Measurements from ENCODE around the gene DIP2C.

Gene DIP2C

DNA sequence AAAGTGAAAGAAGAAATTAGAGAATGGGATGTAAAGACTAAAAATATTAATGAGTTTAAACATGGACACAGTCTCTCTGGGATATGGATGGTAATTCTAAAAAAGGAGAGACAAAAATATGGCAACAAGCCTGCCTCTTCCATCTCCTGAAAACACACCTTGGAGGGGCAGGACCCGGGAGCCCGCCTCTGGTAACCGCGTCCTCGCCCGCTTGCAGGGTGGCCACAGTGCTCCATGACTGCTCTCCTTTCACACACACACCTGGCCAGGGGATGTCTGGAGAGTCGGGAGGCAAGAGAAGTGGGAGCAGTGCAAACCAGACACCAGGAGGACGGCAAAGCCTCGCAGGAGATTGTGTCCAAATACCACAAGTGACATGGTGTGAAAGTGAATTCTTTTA lies 387.9 kb downstream of the DIP2C start:
- TF ChIP-seq, protein P1, sequence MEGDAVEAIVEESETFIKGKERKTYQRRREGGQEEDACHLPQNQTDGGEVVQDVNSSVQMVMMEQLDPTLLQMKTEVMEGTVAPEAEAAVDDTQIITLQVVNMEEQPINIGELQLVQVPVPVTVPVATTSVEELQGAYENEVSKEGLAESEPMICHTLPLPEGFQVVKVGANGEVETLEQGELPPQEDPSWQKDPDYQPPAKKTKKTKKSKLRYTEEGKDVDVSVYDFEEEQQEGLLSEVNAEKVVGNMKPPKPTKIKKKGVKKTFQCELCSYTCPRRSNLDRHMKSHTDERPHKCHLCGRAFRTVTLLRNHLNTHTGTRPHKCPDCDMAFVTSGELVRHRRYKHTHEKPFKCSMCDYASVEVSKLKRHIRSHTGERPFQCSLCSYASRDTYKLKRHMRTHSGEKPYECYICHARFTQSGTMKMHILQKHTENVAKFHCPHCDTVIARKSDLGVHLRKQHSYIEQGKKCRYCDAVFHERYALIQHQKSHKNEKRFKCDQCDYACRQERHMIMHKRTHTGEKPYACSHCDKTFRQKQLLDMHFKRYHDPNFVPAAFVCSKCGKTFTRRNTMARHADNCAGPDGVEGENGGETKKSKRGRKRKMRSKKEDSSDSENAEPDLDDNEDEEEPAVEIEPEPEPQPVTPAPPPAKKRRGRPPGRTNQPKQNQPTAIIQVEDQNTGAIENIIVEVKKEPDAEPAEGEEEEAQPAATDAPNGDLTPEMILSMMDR (IDR thresholded peaks at IDR 0.05), result no peak

DNA sequence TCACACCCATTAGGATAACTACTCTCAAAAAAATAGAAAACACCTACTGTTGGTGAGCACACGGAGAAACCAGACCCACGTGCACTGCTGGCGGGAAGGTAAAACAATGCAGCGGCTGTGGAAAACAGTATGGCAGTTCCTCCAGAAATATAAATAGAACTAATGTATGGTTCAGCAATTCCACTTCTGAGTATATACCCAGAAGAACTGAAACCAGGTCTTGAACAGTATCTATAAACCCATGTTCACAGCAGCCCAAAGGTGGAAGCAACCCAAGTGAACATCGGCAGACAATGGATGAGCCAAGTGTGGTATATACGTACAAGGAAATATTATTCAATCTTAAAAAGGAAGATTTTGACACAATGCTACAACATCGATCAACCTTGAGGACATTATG lies 389.5 kb downstream of the DIP2C start:
- TF ChIP-seq, protein P1 (IDR thresholded peaks at IDR 0.05), result no peak

DNA sequence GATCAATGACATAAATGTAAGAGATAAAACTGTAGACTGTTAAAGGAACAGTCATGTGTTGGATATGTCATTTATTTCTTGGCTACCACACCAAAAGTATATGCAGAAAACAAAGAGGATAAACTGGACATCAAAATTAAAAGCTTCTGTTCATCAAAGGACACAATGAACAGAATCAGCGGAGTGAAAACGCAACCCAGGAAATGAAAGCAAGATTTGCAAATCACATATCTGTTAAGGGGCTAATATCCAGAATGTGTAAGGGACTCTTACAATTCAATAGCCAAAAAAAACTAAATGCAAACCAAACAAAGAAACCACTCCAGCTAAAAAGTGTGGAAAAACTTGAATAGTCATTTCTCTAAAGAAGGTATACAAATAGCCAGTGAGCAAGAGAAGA lies 390.0 kb downstream of the DIP2C start:
- TF ChIP-seq, protein P1 (IDR thresholded peaks at IDR 0.05), result no peak

DNA sequence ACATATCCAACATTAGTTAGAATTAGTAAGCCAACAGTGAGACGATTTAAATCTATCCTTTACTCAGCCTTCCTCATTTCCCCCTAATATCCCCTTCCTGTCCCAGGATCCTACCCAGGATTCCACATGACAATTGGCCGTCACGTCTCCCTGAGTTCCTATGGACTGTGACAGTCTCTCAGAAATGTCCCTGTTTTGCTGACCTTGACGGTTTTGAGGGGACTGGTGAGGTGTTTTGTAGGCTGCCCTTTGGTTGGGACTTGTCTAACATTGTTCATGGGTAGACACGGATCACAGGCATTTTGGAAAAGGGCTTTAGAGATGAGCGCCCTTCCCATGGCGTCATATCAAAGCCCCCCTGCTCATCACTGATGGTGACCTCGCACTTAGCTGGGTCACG lies 391.4 kb downstream of the DIP2C start:
- TF ChIP-seq, protein P1 (IDR thresholded peaks at IDR 0.05), result no peak

DNA sequence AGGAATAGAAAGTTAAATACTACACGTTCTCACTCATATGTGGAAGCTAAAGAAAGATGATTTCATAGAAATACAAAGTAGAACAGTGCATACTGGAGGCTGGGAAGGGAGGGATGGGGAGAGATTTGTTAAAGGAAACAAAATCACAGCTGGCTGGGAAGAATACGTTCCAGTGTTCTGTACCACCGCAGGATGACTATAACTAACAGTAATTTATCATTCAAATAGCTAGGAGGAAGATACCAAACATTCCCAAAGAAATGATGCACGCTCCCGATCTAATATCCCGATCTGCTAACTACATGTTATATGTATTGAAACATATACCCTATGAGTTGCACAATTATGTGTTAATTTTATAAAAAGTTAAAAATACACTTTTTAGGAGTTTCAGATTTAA lies 391.9 kb downstream of the DIP2C start:
- TF ChIP-seq, protein P1 (IDR thresholded peaks at IDR 0.05), result no peak

DNA sequence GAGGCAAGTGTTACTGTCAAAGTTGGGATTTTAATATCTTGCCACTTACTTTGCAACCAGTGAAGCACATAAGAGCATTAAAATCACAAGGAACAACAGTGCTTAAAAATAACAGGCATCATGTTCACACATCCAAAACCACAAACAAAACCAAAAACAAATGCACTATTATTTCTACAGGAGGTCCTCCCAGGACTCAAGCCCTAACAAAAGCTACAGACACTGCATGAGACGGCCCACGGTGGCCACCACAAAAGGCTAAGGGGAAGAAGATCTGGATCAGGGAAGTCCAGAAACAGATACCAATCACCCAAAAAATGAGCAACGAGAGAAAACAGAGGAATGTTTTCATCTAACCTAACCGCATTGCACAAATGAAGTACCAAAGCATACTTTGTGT lies 395.8 kb downstream of the DIP2C start:
- TF ChIP-seq, protein P1 (IDR thresholded peaks at IDR 0.05), result no peak

DNA sequence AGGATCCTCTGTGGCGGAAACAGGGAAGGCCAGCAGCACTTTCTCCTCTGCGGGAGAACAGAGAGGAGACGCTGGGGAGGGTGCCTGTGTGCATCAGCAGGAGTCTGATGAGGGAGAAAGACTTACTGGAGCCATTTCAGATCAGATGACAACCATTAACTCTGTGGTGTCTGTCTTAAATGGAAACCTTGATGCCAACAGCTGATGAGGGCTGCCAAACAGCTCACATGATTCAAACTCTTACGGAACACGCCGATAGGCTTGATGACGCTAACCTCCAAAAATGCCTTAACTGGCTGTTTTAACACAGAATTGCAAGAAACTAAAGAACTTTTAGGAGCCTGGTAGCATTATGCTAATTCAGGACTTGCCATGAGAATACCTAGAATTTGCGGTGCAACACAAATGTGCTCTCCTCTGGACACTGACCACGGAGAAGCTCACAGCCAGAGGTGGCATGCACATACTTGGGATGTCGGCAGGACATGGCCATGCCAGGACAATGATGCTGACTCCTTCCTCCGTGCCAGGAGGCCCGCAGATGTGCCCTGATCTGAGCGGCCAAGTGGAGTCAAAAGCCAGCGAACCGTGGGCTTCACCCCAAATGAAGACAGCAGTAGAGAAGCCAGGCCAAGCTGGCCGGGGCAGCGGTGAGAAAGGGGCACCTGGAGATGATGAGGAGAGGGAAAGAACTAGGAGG lies 399.3 kb downstream of the DIP2C start:
- TF ChIP-seq, protein P1 (IDR thresholded peaks at IDR 0.05), result no peak

DNA sequence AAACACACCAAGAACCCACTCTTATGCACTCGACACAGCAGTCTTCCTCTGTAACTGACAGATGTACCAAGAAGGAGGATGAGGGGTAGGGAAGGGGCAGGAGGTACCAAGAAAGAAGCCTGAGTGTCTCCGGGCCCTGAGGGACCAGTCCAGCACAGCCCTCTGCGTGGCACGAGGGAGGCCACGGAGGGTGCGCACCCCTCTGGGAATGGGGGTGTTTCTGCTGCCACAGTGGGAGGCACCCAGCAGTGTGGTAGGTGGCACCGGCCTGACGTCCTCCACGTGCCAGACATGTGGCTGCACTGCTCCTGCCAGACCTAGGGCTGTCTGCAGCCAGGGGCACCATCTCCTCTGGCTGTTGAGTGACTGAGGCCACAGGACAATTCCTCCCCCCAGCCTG lies 399.9 kb downstream of the DIP2C start:
- TF ChIP-seq, protein P1 (IDR thresholded peaks at IDR 0.05), result no peak

All from LNCAP (cell line).